ENCODE measurements around the gene LRP1B.

LRP1B gene

GRCh38 chr2:141565597-141565996 is 565.2 kb downstream of the LRP1B start:
- no peak for FAIRE-seq

DNA sequence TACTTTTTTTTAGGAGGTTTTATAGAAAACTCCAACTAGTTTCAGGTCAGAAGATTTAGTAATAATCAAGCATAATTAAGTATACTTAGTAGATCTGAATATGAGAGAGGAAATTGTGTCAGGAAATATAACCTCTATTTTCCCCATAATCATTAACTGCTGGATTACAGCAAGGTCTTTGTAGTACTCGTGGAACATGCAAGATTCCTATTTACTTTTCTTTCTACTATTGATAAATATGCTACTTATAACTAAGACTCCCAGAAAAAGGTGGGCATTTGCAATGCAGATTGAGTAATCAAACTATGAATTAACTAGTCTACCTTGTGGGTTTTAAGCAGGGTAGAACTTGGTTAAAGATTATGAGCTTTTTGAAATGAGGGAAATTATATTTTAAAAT is 570.1 kb downstream of the LRP1B start:
- no peak for FAIRE-seq

- no peak for FAIRE-seq
Observed at GRCh38 chr2:141557329-141558095, 573.3 kb downstream of the LRP1B start.

DNA sequence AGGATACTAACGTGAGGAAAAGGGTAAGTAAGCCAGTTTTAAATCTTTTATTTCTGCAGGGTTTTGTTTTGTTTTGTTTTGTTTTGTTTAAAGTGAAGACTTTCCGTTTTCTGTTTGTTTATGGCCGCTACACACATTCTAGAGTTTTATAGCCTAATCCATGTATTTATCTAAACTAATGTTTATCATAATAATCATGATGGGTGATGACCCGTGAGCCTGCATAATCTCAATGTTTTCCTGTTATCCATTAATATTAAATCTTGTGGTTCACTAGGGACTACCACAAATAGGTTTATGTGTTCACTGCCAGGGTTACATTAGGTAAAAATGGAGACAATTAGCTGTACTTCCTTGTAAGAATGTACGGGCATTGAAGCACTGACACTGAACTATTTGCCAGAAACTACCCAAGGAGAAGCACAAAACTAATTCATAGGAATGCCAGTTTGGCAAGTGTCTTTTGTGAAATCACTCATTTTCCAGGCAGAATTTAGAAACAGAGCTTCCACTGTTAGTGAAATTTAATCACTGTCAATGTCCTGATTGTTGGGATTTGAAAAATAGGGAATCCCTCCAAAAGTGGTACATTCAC is 574.8 kb downstream of the LRP1B start:
- no peak for FAIRE-seq

- no peak for FAIRE-seq
Observed at GRCh38 chr2:141554810-141555209, 576.0 kb downstream of the LRP1B start.

- no peak for FAIRE-seq
Observed at GRCh38 chr2:141534666-141535362, 596.0 kb downstream of the LRP1B start.

GRCh38 chr2:141529659-141530058 is 601.2 kb downstream of the LRP1B start:
- no peak for FAIRE-seq

DNA sequence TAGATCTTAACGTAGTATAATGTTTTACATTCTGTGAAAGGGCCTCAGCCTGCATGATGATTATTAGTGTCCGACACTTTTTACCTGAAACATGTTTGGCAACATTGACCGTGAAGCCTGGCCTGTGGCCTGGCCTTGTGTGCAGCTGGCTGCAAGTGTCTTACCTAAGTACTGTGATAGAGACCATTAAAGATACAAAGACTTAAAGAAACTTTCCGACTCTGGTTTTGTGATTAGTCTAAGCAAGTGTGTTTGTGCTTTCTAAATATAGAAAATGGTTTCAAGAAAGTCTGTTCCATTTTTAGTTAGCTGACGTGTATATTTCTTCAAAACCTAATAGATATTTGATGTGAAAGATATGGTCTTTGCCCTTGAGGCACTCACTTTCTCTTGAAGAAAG is 601.8 kb downstream of the LRP1B start:
- FAIRE-seq = no peak

- no peak for FAIRE-seq
Observed at GRCh38 chr2:141526760-141527159, 604.1 kb downstream of the LRP1B start.

GRCh38 chr2:141524777-141525176 is 606.0 kb downstream of the LRP1B start:
- no peak for FAIRE-seq

- no peak for FAIRE-seq
Observed at GRCh38 chr2:141523199-141523598, 607.6 kb downstream of the LRP1B start.

DNA sequence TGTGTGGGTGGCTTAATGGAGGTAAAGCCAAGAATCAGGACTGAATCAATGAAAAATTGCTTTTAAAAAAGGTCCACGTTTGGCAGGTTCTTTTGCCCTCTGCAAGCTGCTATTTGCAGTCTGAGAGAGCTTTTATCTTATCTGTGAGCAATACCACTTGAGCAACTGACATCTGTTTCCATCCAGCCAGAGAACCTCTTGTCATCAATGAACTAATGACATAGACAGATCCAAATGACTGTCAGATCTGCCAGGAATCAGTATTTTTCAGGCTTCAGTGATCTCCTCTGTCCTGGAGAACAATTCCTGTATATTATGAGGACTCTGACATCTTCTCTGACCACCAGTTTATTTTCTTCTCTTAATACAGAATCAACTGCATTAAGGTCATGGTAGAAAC is 608.1 kb downstream of the LRP1B start:
- FAIRE-seq = no peak

DNA sequence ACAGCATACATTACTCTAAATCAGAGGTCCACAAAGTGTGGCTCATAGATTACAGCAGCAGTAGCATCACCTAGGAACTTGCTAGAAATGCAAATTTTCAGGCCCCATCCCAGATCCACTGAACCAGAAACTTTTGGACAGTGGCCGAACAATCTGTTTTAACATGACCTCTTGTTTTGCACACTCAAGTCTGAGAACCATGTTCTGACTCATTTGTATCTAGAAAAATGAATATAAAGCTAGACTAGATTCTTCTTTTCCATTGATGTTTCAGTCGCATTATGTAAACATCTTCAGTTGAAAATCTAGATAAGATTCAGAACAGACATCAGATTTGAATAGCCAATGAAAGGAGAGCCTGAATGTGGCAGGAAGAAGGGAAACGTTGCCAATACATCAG is 608.8 kb downstream of the LRP1B start:
- FAIRE-seq = no peak

DNA sequence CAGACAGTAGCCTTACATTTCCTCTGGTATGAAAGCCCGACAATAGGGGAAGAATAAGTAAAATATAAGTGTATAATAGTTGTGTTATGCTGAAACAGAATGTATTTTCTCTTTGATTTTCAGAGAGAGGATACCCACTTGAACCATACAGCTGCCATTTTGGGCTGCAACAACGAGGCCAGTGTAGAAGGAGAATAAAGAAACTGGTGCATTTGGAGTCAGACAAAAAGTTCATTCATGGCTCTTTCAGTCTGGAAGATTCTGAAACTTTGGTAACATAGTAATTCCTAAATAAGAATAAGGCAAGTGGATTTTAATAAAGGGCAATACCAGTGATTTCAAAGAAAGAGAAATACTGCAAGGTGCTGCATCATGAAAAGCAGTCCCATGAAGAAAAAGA is 610.9 kb downstream of the LRP1B start:
- FAIRE-seq = no peak

- FAIRE-seq = no peak
Observed at GRCh38 chr2:141517852-141518421, 612.9 kb downstream of the LRP1B start.

DNA sequence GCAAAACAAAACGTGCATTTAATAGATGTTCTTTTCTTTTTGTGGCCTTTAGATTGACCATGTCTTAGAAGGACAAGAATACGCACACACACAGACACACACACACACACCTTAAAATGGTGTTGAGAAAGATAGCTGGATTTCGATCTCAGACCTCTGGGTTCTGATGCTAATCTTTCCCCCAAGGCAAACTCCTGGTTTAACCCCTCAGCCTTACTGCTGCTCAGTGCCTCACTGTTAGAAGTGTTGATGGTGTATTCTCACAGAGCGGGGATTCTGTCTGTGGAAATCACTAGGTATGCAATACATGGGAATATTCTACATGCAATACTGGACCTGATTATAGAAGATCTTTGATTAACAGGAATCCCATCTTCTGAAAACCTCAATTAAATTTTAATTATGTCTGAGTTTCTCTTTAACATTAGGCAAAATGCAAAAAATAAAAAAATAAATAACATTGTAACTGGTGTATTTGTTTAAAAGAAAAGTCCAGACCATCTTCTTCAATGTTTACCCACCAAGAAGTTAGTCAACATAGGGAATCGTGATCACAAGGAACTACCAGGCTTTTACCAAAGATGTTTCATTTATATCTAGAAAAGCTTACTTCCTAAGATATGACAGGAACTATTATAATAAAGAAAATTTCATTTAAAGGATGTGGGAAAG is 613.5 kb downstream of the LRP1B start:
- FAIRE-seq = no peak

GRCh38 chr2:141515931-141516330 is 614.9 kb downstream of the LRP1B start:
- no peak for FAIRE-seq

- FAIRE-seq = no peak
Observed at GRCh38 chr2:141513853-141514252, 617.0 kb downstream of the LRP1B start.

DNA sequence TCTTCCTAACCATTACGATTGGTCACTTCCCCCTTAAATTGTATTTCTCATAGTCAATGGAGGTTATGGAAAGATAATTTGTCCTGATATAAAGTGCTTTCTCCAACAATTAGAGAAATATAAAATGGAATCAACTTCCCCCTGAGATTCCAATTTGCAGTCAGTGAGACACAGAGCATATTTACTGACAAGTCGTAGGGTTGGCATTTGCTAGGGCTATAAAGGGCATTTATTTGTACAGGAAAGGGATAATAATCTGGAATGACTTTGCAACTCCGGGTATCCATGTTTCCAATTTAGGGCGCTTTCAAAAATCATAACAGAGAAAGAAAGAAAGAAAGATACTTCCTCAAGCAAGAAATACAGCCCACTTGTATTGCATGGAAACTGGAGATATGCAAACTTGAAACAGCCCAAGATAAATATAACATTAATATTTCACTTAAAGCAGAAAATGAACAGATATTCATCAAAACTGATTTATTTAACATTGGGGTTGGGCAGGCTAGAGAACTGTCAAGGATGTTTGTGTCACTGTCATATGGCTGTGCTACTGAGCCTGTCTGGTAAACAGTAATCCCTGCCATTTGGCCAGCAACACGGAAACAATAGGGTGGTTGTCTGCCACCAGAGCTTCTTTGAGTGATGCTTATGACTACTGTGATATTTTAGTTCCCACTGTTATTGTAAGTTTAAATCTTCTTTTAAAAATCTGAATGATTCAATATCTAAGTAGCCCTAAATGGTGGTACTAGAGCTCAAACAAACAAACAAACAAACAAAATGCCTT is 621.8 kb downstream of the LRP1B start:
- FAIRE-seq = no peak

DNA sequence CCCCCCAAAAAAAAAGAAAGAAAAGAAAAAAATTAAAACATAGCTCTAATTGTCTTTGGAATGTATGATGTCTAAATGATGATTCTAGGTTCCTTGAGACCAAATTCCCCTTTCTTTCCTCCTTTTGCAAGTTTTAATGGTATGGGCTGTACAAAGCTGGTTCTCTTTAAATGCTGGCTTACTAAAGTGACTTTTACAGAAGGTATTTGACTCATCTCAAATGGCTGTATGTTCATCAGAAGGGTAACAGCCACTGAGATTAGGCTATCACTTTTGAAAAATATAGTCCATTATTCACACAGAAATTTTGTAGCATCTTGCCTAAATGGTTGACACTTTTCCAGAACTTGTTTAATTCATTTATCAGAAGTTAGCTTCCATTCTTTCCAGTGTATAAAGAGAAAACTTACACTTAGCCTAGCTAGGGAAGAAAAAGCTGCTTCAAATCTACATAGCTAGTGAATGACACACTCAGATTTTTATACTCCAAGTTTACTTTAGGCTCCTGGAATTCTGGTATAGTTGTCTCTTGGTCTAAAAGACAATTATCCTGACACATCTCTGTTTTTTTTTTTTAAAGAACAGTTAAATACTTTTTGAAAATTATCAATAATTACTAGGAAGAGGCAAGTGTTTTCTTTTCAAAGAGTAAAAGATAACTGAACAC is 622.6 kb downstream of the LRP1B start:
- FAIRE-seq = no peak

DNA sequence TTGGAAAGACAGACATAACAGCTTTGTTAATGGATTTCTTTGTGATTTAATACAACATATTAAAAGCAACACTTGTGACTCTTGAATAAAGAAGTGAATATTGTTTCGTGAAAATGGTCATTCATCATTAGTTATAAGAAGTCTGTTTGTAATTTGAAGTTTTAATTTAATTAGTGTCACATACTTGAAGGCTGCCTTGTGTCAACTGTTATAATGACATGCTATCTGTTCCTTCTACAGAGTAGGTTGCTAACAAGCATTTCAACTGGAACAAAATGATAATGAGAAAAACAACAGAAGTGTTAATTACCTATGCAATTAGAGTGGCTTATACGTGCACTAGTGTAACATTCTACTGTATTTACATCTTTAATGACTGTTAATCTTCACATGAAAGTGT is 624.7 kb downstream of the LRP1B start:
- no peak for FAIRE-seq

GRCh38 chr2:141501752-141502151 is 629.1 kb downstream of the LRP1B start:
- no peak for FAIRE-seq
